ENCODE data around the gene RGL1. TPM values are rescaled to one million over a fixed set of nuclear protein-coding genes. Genes with fewer than 3 reads are reported as not detected.

Gene RGL1
- total RNA-seq, 4 donors from 2014 or later, result 31.5 to 51.5 (median 37.5) TPM

DNA sequence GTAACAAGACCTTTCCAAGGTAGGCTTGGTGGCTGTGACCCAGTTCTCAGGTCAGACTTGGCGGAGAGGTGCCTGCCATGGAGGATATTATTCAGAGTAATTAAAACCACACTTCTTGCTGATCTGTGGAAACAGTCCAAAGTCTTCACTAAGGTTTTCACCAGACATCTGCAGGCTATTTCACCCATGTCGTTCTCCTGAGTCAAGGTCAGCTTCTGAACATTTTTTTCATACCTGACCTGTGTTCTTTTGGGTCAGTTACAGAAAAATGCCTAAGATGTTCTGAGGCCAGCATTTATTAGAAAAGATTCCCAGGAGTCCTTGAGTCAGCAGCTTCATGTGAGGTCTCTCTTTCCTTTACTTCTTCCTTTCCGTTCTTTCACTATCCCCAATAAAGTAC lies 54.9 kb downstream of the RGL1 start:
- Histone ChIP-seq H3K36me3 (peaks cover 0 to 13% (median 0%) of the 10 kb centered on the region in 4 donors), H3K27ac (replicated peaks in 1 of 4) (no peak overlapping the region), H3K9me3 (no peaks in the 10 kb centered on the region), H3K4me3 (no peak overlapping the region), H3K27me3 (no peaks in the 10 kb centered on the region), H3K4me1 (peaks cover 0 to 37% (median 35%) of the 10 kb centered on the region in 4 donors)
- TF ChIP-seq EP300 (IDR thresholded peaks at IDR 0.05) (no peak), POLR2A (IDR thresholded peaks at IDR 0.05; ENCODE audit: low read depth) (no peak), POLR2AphosphoS5 (IDR thresholded peaks at IDR 0.05) (no peak)
- TF ChIP-seq, protein P1, sequence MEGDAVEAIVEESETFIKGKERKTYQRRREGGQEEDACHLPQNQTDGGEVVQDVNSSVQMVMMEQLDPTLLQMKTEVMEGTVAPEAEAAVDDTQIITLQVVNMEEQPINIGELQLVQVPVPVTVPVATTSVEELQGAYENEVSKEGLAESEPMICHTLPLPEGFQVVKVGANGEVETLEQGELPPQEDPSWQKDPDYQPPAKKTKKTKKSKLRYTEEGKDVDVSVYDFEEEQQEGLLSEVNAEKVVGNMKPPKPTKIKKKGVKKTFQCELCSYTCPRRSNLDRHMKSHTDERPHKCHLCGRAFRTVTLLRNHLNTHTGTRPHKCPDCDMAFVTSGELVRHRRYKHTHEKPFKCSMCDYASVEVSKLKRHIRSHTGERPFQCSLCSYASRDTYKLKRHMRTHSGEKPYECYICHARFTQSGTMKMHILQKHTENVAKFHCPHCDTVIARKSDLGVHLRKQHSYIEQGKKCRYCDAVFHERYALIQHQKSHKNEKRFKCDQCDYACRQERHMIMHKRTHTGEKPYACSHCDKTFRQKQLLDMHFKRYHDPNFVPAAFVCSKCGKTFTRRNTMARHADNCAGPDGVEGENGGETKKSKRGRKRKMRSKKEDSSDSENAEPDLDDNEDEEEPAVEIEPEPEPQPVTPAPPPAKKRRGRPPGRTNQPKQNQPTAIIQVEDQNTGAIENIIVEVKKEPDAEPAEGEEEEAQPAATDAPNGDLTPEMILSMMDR (IDR thresholded peaks at IDR 0.05), result no peak
- intact Hi-C loops (cut with DNase I), result no loop called here
- 64% methylated on average over 3 of the region's 3 CpGs for WGBS
- DNase-seq (ENCODE audit: extremely low spot score), result no peak

DNA sequence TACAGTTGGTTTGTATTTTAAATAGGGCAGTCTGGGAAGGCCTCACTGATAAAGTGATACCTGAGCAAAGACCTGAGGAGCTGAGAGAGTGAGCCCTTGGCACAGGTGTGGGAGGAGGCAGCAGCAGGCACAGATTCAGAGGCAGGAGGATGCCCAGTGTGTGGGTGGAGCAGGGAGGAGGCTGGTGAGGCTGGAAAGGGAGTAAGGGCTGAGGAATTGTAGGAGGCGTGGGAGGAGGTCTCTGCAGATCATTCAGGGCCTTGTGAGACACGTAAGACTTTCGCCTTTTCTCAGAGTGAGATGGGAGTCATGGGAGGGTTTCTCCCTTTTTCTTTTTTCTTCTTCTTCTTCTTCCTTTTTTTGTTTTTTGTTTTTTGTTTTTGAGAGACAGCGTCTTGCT lies 58.0 kb downstream of the RGL1 start:
- intact Hi-C loops (cut with DNase I), result no loop called here
- 95% methylated on average over 4 of the region's 4 CpGs for WGBS
- peaks cover 0 to 16% (median 4%) of the 10 kb centered on the region in 4 donors for H3K36me3 ChIP-seq
- H3K27me3 ChIP-seq, result no peaks in the 10 kb centered on the region
- H3K27ac ChIP-seq (replicated peaks in 1 of 4), result no peak overlapping the region
- H3K4me3 ChIP-seq, result no peak overlapping the region
- TF ChIP-seq POLR2A (IDR thresholded peaks at IDR 0.05; ENCODE audit: low read depth) (no peak), EP300 (IDR thresholded peaks at IDR 0.05) (no peak), POLR2AphosphoS5 (IDR thresholded peaks at IDR 0.05) (no peak)
- TF ChIP-seq, protein P1 (IDR thresholded peaks at IDR 0.05), result no peak
- no peak for DNase-seq (ENCODE audit: extremely low spot score)
- peaks cover 0 to 43% (median 25%) of the 10 kb centered on the region in 4 donors for H3K4me1 ChIP-seq
- no peaks in the 10 kb centered on the region for H3K9me3 ChIP-seq

DNA sequence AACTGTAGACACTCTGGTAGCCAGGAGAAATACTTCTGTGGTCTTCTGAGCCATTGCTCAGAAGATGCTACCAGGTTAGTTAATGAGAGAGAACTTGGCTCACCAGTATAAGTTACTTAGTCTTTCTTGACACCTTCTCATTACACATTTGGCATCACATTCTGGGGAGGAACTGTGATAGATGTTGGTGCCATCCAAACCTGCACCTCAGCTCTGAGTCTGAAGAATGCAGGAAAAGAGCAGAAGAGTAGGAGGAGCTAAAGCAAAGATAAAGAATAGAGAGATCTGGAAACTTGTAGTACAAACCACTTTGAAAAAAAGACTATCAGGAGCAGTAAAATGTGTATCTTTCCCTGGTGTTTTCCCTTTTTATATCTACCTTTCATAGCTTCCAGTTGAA lies 58.9 kb downstream of the RGL1 start:
- TF ChIP-seq, protein P1 (IDR thresholded peaks at IDR 0.05), result no peak
- TF ChIP-seq POLR2AphosphoS5 (IDR thresholded peaks at IDR 0.05) (no peak), EP300 (IDR thresholded peaks at IDR 0.05) (no peak), POLR2A (IDR thresholded peaks at IDR 0.05; ENCODE audit: low read depth) (no peak)
- no peak overlapping the region for H3K27ac ChIP-seq (replicated peaks in 1 of 4)
- no peak for DNase-seq (ENCODE audit: extremely low spot score)
- H3K4me1 ChIP-seq, result peaks cover 0 to 39% (median 23%) of the 10 kb centered on the region in 4 donors
- H3K36me3 ChIP-seq, result peaks cover 0 to 16% (median 4%) of the 10 kb centered on the region in 4 donors
- no peaks in the 10 kb centered on the region for H3K9me3 ChIP-seq
- no peaks in the 10 kb centered on the region for H3K27me3 ChIP-seq
- intact Hi-C loops (cut with DNase I), result no loop called here
- H3K4me3 ChIP-seq, result no peak overlapping the region

DNA sequence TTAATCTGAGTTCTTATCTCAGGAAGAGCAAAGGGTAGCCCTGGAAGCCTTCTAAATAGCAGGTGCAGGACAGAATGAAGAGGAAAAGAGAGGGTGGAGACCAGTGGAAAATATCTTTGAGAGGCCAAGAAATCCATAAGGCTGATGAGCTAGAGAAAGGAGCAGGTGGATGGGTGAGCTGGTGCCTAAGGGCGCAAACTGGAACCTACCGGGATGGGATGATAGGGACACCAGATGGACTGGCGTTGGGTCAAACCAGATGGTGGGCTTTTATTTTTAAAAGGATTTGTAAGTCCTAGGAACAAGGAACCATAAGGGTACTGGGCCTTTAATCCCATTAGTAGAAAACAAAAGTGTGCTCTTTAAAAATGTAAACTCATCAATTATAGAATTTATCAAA lies 59.7 kb downstream of the RGL1 start:
- DNase-seq (ENCODE audit: extremely low spot score), result no peak
- peaks cover 3 to 36% (median 19%) of the 10 kb centered on the region in 4 donors for H3K4me1 ChIP-seq
- no peak overlapping the region for H3K27ac ChIP-seq (replicated peaks in 1 of 4)
- WGBS, result 96% methylated on average over 3 of the region's 3 CpGs
- TF ChIP-seq, protein P1 (IDR thresholded peaks at IDR 0.05), result no peak
- no peak for TF ChIP-seq EP300 (IDR thresholded peaks at IDR 0.05)
- no peak for TF ChIP-seq POLR2A (IDR thresholded peaks at IDR 0.05; ENCODE audit: low read depth)
- no peak for TF ChIP-seq POLR2AphosphoS5 (IDR thresholded peaks at IDR 0.05)
- H3K4me3 ChIP-seq, result no peak overlapping the region
- intact Hi-C loops (cut with DNase I), result no loop called here
- H3K9me3 ChIP-seq, result no peaks in the 10 kb centered on the region
- no peaks in the 10 kb centered on the region for H3K27me3 ChIP-seq
- H3K36me3 ChIP-seq, result peaks cover 0 to 16% (median 4%) of the 10 kb centered on the region in 4 donors

DNA sequence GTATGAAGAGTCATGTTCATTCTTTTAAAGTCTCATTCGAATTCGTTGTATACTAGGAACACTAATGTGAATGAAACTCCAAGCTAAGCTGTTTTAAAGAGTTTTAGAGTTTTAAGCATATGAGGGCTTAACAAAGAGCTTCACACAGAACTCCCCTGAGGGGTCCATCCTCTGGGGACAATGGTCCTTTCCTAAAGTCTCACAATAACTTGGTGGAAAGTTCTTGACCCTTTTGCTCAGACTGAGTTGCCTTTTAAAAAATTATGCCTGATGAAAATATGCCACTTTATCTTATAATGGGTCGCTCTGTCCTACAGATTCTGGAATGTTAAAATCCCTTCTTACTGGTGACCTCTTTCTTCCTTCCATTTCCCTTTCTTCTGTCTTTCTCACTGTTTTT lies 64.3 kb downstream of the RGL1 start:
- Histone ChIP-seq H3K27ac (replicated peaks in 1 of 4) (peak overlapping the region; percentile 64 to 86 (median 80)), H3K9me3 (no peaks in the 10 kb centered on the region), H3K27me3 (no peaks in the 10 kb centered on the region), H3K4me1 (peaks cover 41 to 60% (median 48%) of the 10 kb centered on the region in 4 donors), H3K36me3 (peaks cover 0 to 11% (median 4%) of the 10 kb centered on the region in 4 donors), H3K4me3 (no peak overlapping the region)
- intact Hi-C loops (cut with DNase I), result no loop called here
- WGBS, result 87% methylated on average over 3 of the region's 3 CpGs
- TF ChIP-seq POLR2AphosphoS5 (IDR thresholded peaks at IDR 0.05), result no peak
- TF ChIP-seq POLR2A (IDR thresholded peaks at IDR 0.05; ENCODE audit: low read depth), result no peak
- TF ChIP-seq, protein P1 (IDR thresholded peaks at IDR 0.05), result no peak
- no peak for TF ChIP-seq EP300 (IDR thresholded peaks at IDR 0.05)
- no peak for DNase-seq (ENCODE audit: extremely low spot score)

Measured in esophagus muscularis mucosa (tissue), 4 donors.